DND-41 (cell line): ENCODE data around the gene SIRT7.
A peak's percentile ranks its signal among the peaks of the same experiment; 100 is the strongest.

Experiments used
- ATAC-seq: fragments of 200-7000 bp; cut with Tn5 transposase; 3 replicates; pipeline ENCODE4 v1.9.1; 2021; ENCODE audit warnings: low read depth; ENCODE audit not compliant: insufficient read depth
- DNase-seq: peaks from one replicate; pipeline ENCODE4 v3.0.0-alpha.2; 2020
- H2AFZ ChIP-seq: 2 replicates; pipeline ENCODE4 v1.6.0; 2012; ENCODE audit warnings: low read depth, low read length
- H3K27ac ChIP-seq: 2 replicates; pipeline ENCODE4 v1.5.1; 2012; ENCODE audit warnings: low read length, inconsistent platforms
- H3K27me3 ChIP-seq: fragments of 200-600 bp; sonication (generic); 2 replicates; pipeline ENCODE4 v1.6.0; 2012; ENCODE audit warnings: low read length, mild to moderate bottlenecking, inconsistent platforms; ENCODE audit not compliant: insufficient read depth, poor library complexity
- H3K36me3 ChIP-seq: 2 replicates; pipeline ENCODE4 v1.5.1; 2012; ENCODE audit warnings: low read length, inconsistent platforms; ENCODE audit not compliant: insufficient read depth
- H3K4me1 ChIP-seq: 2 replicates; pipeline ENCODE4 v1.5.1; 2012; ENCODE audit warnings: mild to moderate bottlenecking, low read length; ENCODE audit not compliant: insufficient read depth
- H3K4me2 ChIP-seq: 2 replicates; pipeline ENCODE4 v1.6.0; 2012; ENCODE audit warnings: mild to moderate bottlenecking, moderate library complexity, low read length, inconsistent platforms; ENCODE audit not compliant: insufficient read depth
- H3K4me3 ChIP-seq, 2 experiments: fragments of 200-600 bp in 1 of 2; shearing (Covaris generic) in 1 of 2; 2 replicates each; pipeline ENCODE4 v1.5.1; 2012 to 2016; ENCODE audit warnings: inconsistent platforms in 2 of 2, low read length in 2 of 2, mild to moderate bottlenecking in 2 of 2, low read depth in 1 of 2, moderate library complexity in 1 of 2
- H3K79me2 ChIP-seq: 2 replicates; pipeline ENCODE4 v1.6.0; 2012; ENCODE audit warnings: low read length, inconsistent platforms; ENCODE audit not compliant: insufficient read depth
- H3K9ac ChIP-seq: 2 replicates; pipeline ENCODE4 v1.6.0; 2012; ENCODE audit warnings: low read depth, mild to moderate bottlenecking, inconsistent platforms, low read length, moderate library complexity
- H3K9me3 ChIP-seq: 2 replicates; pipeline ENCODE4 v1.5.1; 2012; ENCODE audit warnings: low read length, moderate library complexity, mild to moderate bottlenecking, inconsistent platforms; ENCODE audit not compliant: insufficient read depth, severe bottlenecking
- H4K20me1 ChIP-seq: 2 replicates; pipeline ENCODE4 v1.6.0; 2012; ENCODE audit warnings: low read length; ENCODE audit not compliant: insufficient read depth
- CTCF ChIP-seq: IDR thresholded peaks from 2 replicates; pipeline ENCODE4 v1.5.1; 2012; ENCODE audit warnings: borderline replicate concordance, low read length, moderate library complexity, mild to moderate bottlenecking; ENCODE audit not compliant: poor library complexity, severe bottlenecking; ENCODE audit errors: extremely low read depth
- EZH2 ChIP-seq: IDR thresholded peaks from 3 replicates; pipeline ENCODE4 v1.6.1; 2012; ENCODE audit warnings: borderline replicate concordance, low read depth, mild to moderate bottlenecking, moderate library complexity, low read length, inconsistent platforms; ENCODE audit not compliant: severe bottlenecking

SIRT7 gene

DNA sequence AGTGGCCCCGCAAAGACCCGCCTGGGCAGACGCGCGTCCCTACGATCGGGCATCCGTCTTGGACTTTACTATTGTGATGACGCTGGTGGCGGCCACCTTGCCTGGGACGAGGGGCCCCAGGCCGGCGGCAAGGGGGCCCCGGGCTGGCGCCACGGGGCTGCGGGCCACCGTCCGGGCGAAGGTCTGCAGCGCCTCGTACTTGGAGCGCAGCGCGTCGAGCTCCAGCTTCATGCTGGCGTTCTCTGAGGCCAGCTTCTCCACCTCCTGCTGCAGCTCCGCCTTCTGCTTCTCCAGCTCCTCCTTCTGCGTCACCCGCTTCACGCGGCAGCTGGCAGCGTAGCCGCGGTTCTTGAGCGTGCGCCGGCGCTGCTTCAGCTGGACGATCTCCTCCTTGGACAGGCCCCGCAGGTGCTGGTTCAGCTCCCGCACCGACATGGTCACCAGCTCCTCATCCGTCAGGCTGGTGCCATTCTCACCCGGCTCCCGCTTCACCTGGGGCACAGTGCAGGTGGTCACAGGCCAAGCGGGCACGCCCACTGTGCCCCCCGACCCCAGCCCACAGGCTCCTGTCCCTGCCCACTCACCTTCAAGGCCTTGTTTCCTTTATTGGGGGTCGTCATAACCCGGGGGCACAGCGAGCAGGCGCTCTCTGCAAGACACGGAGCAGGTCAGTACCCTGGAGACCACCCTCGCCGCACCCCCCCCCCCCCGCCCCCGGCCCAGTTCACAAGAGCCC is 4.8 kb upstream of the SIRT7 start:
- DNase-seq (no peak), ATAC-seq (no peak)
- Histone ChIP-seq H2AFZ (no peak overlapping the region), H3K79me2 (peaks cover 83% of the 10 kb centered on the region), H3K4me1 (peaks cover 44% of the 10 kb centered on the region), H3K9me3 (no peaks in the 10 kb centered on the region), H3K9ac (no peak overlapping the region), H3K4me2 (no peak overlapping the region), H3K36me3 (peaks cover 43% of the 10 kb centered on the region), H3K27ac (no peak overlapping the region), H4K20me1 (peaks cover 72% of the 10 kb centered on the region), H3K4me3 (no peak overlapping the region), H3K27me3 (no peaks in the 10 kb centered on the region)
- no peak for TF ChIP-seq CTCF
- TF ChIP-seq EZH2, result no peak

GRCh38 chr17:81921996-81922565 is 4.1 kb upstream of the SIRT7 start:
- no peak for TF ChIP-seq CTCF
- no peak for TF ChIP-seq EZH2
- H3K27me3 ChIP-seq, result no peaks in the 10 kb centered on the region
- H3K9ac ChIP-seq, result 0 out of 2 replicates have a peak overlapping the region, but pooled peaks have one; percentile 8
- peaks cover 46% of the 10 kb centered on the region for H3K36me3 ChIP-seq
- no peak overlapping the region for H2AFZ ChIP-seq
- DNase-seq, result no peak
- no peak for ATAC-seq
- peaks cover 48% of the 10 kb centered on the region for H3K4me1 ChIP-seq
- no peak overlapping the region for H3K27ac ChIP-seq
- peaks cover 88% of the 10 kb centered on the region for H3K79me2 ChIP-seq
- H3K9me3 ChIP-seq, result no peaks in the 10 kb centered on the region
- peaks cover 74% of the 10 kb centered on the region for H4K20me1 ChIP-seq
- H3K4me2 ChIP-seq, result no peak overlapping the region
- H3K4me3 ChIP-seq, result no peak overlapping the region

DNA sequence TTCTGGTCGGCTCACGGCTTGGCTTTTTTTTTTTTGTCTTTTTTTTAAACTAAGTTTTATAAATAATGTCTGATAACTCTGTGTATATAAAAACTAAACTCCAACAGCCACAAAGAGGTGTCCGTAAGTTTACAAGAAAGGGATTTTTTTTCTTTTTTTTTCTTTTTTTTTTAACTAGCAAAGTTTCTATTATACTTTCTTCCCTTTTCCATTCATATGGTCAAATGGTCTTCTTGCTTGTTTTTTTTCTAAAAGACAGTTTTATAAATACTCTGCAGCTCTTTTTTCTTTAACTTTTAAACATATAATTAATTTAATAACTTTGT is 3.5 kb upstream of the SIRT7 start:
- Histone ChIP-seq H3K9ac (no peak overlapping the region), H3K4me3 (no peak overlapping the region), H3K9me3 (no peaks in the 10 kb centered on the region), H3K4me1 (peaks cover 51% of the 10 kb centered on the region), H4K20me1 (peaks cover 74% of the 10 kb centered on the region), H3K27ac (no peak overlapping the region), H3K36me3 (peaks cover 46% of the 10 kb centered on the region), H2AFZ (no peak overlapping the region), H3K27me3 (no peaks in the 10 kb centered on the region), H3K4me2 (no peak overlapping the region), H3K79me2 (peaks cover 88% of the 10 kb centered on the region)
- no peak for DNase-seq
- ATAC-seq, result no peak
- TF ChIP-seq CTCF, result no peak
- TF ChIP-seq EZH2, result no peak
